HCT116 (cell line): ENCODE data around the gene ATP12A.

Source experiments
- EZH2 ChIP-seq: fragments of 200-600 bp; sonication (generic); IDR thresholded peaks from 2 replicates; pipeline ENCODE4 v1.6.1; 2017; ENCODE audit warnings: antibody characterized with exemption, mixed run types
- POLR2A ChIP-seq: IDR thresholded peaks from 2 replicates; pipeline ENCODE4 v1.7.0; 2011; ENCODE audit warnings: borderline replicate concordance; ENCODE audit not compliant: insufficient read depth, insufficient read length; ENCODE audit errors: extremely low read depth
- POLR2AphosphoS5 ChIP-seq: IDR thresholded peaks from 2 replicates; pipeline ENCODE4 v1.6.1; 2011; ENCODE audit warnings: mild to moderate bottlenecking, low read depth, low read length, moderate library complexity
- ZBTB33 ChIP-seq: IDR thresholded peaks from 2 replicates; pipeline ENCODE4 v1.6.1; 2011; ENCODE audit warnings: mild to moderate bottlenecking, low read length, moderate library complexity; ENCODE audit not compliant: insufficient replicate concordance; ENCODE audit errors: extremely low read depth
- TF ChIP-seq, protein P1 (sequence below), 3 experiments: fragments of 200-600 bp in 1 of 3; sonication (generic) in 1 of 3; IDR thresholded peaks in 2 of 3; conservative IDR thresholded peaks in 1 of 3; 2 replicates each; pipeline ENCODE4 v1.5.1; 2012 to 2017; ENCODE audit warnings: low read depth in 2 of 3, low read length in 2 of 3, antibody characterized with exemption in 1 of 3, borderline replicate concordance in 1 of 3, control low read depth in 1 of 3, mild to moderate bottlenecking in 1 of 3, mixed read lengths in 1 of 3, mixed run types in 1 of 3, moderate library complexity in 1 of 3; ENCODE audit not compliant: insufficient read depth in 1 of 3
- TF ChIP-seq, protein P2 (sequence below): IDR thresholded peaks from 2 replicates; pipeline ENCODE4 v1.6.1; 2012

DNA sequence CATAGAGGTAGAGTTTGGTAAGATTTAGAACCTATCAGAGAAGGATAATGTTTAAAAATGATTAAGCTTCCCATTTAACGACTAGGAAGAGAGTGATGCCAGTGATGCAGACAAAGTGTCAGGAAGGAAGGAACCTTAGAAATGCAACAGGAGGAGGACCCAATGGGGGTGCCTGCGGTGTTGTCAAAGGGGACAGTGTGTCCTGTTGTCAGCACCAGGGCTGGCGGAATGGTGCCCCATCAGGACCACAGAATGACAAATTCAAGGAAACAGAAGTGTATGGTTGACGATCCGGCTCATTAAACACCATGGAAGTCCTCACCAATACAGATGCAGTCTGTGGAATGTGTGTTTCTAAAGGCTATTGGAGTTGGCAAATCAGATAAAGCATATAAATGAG is 19.3 kb downstream of the ATP12A start:
- TF ChIP-seq, protein P1, sequence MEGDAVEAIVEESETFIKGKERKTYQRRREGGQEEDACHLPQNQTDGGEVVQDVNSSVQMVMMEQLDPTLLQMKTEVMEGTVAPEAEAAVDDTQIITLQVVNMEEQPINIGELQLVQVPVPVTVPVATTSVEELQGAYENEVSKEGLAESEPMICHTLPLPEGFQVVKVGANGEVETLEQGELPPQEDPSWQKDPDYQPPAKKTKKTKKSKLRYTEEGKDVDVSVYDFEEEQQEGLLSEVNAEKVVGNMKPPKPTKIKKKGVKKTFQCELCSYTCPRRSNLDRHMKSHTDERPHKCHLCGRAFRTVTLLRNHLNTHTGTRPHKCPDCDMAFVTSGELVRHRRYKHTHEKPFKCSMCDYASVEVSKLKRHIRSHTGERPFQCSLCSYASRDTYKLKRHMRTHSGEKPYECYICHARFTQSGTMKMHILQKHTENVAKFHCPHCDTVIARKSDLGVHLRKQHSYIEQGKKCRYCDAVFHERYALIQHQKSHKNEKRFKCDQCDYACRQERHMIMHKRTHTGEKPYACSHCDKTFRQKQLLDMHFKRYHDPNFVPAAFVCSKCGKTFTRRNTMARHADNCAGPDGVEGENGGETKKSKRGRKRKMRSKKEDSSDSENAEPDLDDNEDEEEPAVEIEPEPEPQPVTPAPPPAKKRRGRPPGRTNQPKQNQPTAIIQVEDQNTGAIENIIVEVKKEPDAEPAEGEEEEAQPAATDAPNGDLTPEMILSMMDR (IDR thresholded peaks at IDR 0.05 in 2 of 3, conservative IDR thresholded peaks at IDR 0.05 in 1 of 3; ENCODE audit: borderline replicate concordance in 1 of 3, insufficient read depth in 1 of 3, low read depth in 2 of 3, low read length in 2 of 3), result no peak
- no peak for TF ChIP-seq POLR2A
- TF ChIP-seq EZH2, result no peak
- no peak for TF ChIP-seq POLR2AphosphoS5
- no peak for TF ChIP-seq ZBTB33
- TF ChIP-seq, protein P2, sequence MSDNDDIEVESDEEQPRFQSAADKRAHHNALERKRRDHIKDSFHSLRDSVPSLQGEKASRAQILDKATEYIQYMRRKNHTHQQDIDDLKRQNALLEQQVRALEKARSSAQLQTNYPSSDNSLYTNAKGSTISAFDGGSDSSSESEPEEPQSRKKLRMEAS, result no peak
